Nephron progenitor cell (in vitro differentiated cells): Measurements from ENCODE around the gene ENTHD1.

Experiments used
- DNase-seq: peaks from one replicate; pipeline ENCODE4 v3.0.0; 2021
- H3K27ac Mint-ChIP-seq: 2 replicates; pipeline ENCODE4 v1.8.0; 2021; ENCODE audit warnings: mild to moderate bottlenecking, moderate library complexity, mixed read lengths
- H3K27me3 Mint-ChIP-seq: 2 replicates; pipeline ENCODE4 v1.8.0; 2021; ENCODE audit warnings: mild to moderate bottlenecking, low read depth, mixed read lengths; ENCODE audit not compliant: poor library complexity
- H3K36me3 Mint-ChIP-seq: 2 replicates; pipeline ENCODE4 v1.8.0; 2021; ENCODE audit warnings: low read depth, mixed read lengths
- H3K4me1 Mint-ChIP-seq: 2 replicates; pipeline ENCODE4 v1.8.0; 2021; ENCODE audit warnings: mixed read lengths
- H3K4me3 Mint-ChIP-seq: 2 replicates; pipeline ENCODE4 v1.8.0; 2021; ENCODE audit warnings: mild to moderate bottlenecking, moderate library complexity, mixed read lengths
- H3K9me3 Mint-ChIP-seq: 2 replicates; pipeline ENCODE4 v1.8.0; 2021; ENCODE audit warnings: mild to moderate bottlenecking, moderate library complexity, mixed read lengths
- TF ChIP-seq, protein P1 (sequence below): fragments of 200-600 bp; sonication (generic); IDR thresholded peaks from 2 replicates; pipeline ENCODE4 v1.5.0; 2021; ENCODE audit warnings: antibody characterized with exemption

The ENTHD1 gene

DNA sequence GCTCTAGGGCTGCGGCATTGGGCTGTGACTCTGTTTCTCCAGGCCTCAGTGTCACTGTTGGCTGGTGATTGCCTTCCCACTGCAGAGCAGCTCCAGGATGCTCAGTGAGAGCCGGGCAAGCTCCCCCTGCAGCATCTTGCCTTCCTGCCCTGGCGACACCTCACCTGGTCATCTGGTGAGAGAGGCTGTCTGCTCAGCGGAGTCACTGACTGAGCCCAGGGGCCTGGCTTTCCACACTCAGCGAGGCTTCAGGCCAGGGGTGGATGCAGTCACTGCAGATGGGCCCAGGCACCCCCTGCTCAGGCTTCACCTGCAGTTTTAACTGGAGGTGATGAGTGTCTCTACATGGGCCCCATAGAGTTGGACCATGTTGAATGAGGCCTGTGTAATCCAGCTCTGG is 186.2 kb downstream of the ENTHD1 start:
- Mint-ChIP-seq H3K9me3 (no peaks in the 10 kb centered on the region), H3K4me3 (no peak overlapping the region), H3K36me3 (no peaks in the 10 kb centered on the region), H3K27me3 (no peaks in the 10 kb centered on the region), H3K27ac (no peak overlapping the region), H3K4me1 (peaks cover 90% of the 10 kb centered on the region)
- TF ChIP-seq, protein P1, sequence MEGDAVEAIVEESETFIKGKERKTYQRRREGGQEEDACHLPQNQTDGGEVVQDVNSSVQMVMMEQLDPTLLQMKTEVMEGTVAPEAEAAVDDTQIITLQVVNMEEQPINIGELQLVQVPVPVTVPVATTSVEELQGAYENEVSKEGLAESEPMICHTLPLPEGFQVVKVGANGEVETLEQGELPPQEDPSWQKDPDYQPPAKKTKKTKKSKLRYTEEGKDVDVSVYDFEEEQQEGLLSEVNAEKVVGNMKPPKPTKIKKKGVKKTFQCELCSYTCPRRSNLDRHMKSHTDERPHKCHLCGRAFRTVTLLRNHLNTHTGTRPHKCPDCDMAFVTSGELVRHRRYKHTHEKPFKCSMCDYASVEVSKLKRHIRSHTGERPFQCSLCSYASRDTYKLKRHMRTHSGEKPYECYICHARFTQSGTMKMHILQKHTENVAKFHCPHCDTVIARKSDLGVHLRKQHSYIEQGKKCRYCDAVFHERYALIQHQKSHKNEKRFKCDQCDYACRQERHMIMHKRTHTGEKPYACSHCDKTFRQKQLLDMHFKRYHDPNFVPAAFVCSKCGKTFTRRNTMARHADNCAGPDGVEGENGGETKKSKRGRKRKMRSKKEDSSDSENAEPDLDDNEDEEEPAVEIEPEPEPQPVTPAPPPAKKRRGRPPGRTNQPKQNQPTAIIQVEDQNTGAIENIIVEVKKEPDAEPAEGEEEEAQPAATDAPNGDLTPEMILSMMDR: no peak
- no peak for DNase-seq

DNA sequence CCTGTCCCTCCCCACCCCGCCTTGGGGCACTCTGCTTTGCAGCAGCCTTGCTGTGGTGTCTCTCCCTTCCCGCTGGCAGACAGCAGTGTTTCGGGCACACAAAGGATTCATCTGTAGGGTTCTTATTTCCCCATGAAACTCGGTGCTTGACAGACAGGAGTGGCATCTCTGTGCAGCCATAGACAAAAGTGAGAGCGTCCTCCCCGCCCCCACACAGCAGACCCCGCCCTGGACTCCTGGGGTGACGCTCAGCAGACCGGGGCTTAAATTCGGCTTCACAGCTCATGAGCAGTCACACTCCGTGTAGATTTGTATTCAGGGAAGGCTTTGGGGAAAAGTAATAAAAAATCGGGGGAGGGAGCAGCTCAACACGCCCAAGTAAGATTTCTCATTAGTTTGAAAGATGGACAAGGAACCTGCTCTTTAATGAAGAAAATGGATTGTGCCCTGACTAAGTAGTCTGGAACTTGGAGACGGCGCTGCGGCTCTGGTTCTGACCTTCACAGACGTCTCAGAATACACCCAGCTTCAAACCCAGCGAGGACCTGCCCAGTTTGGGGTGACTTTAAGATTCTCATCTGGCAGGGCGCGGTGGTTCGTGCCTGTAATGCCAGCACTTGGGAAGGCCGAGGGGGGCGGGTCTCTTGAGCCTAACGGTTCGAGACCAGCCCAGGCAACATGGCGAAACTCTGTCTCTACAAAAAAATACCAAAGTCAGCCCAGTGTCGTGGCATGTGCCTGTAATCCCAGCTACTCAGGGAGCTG is 187.0 kb downstream of the ENTHD1 start:
- Mint-ChIP-seq H3K36me3 (no peaks in the 10 kb centered on the region), H3K4me1 (peaks cover 93% of the 10 kb centered on the region), H3K27me3 (no peaks in the 10 kb centered on the region), H3K27ac (peak overlapping the region; percentile 77), H3K4me3 (peak overlapping the region; percentile 58), H3K9me3 (no peaks in the 10 kb centered on the region)
- peak; percentile 44 for DNase-seq
- TF ChIP-seq, protein P1: no peak

DNA sequence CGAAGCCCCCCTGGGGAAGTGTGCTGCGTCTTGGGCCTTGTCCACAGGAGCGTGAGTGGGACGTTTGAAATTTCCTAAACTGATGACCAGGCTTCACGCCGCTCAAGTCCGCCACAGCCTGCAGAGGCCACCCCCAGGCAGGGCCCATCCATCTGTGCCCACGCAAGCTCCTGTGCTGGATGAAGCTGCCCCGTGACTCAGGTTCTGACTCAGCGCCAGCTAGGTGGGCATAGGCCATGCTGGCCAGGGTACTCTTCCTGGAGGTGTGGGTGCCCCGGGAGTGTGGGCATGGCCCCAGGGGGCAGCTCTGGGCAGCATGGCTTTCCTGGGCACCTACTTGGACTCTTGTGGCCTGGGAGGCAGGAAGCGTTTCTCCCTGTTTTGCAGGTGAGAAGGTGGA is 188.2 kb downstream of the ENTHD1 start:
- Mint-ChIP-seq H3K4me1 (peaks cover 97% of the 10 kb centered on the region), H3K4me3 (no peak overlapping the region), H3K27me3 (peaks cover 8% of the 10 kb centered on the region), H3K36me3 (no peaks in the 10 kb centered on the region), H3K9me3 (no peaks in the 10 kb centered on the region), H3K27ac (no peak overlapping the region)
- no peak for DNase-seq
- TF ChIP-seq, protein P1: no peak

DNA sequence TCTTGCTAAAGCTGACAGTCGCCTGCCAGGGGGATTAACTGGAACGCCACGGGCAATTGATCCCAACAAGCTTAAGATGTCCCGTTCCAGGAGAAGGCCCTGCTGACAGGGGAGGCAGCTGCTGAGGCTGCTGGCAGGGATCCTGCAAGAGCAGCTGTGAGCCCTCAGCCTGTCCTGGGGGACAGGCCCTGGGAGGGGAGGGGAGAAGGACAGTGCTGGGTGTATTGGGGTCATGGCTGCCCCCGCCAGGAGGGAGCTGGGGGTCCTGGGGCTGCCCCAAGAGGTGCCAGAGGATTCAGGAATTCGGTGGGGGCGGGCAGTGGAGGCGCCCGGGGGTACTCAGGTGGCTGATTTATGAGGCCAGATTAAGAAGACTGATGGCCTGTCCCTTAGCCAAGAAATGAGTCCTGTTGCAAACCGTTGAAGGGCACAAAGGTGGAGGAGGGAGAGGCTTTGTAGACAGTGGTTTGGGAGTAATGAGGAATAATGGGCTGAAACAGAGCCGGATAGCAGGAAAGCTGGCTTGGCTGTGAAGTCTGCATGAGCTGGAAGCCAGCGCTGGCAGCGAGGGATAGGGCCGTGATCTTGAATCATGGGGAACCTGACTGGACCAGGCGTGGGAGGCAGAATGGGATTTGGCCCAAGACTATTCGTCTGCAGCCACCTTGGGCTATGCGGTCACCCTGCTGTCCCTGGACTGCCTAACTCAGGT is 189.5 kb downstream of the ENTHD1 start:
- H3K4me3 Mint-ChIP-seq: peak overlapping the region; percentile 69
- peak; percentile 59 for DNase-seq

DNA sequence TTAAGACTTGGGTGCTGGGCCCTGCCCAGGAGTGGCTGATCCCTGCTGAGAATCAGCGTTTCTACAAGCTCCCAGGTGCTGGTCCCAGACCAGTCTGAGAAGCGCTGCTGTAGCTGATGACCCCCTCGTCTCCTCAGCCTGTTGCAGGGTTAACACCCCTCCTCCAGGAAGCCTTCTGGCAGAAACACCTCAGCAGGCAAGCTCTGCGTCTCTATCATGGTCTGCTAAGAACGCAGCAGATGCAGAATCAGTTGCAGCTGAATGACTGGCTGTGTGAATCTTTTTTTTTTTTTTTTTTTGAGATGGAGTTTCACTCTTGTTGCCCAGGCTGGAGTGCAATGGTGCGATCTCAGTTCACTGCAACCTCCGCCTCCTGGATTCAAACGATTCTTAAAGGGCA is 190.5 kb downstream of the ENTHD1 start:
- Mint-ChIP-seq H3K27ac (peak overlapping the region; percentile 13), H3K27me3 (peaks cover 8% of the 10 kb centered on the region), H3K4me3 (no peak overlapping the region), H3K36me3 (no peaks in the 10 kb centered on the region), H3K4me1 (peaks cover 88% of the 10 kb centered on the region), H3K9me3 (no peaks in the 10 kb centered on the region)
- no peak for DNase-seq
- TF ChIP-seq, protein P1: no peak

More for the DNA sequence above, 189.5 kb downstream of the ENTHD1 start:
- H3K9me3 Mint-ChIP-seq: no peaks in the 10 kb centered on the region
- H3K4me1 Mint-ChIP-seq: peaks cover 95% of the 10 kb centered on the region
- peak overlapping the region; percentile 90 for H3K27ac Mint-ChIP-seq
- no peaks in the 10 kb centered on the region for H3K36me3 Mint-ChIP-seq
- TF ChIP-seq, protein P1: no peak
- peaks cover 8% of the 10 kb centered on the region for H3K27me3 Mint-ChIP-seq
